SU-DHL-6 (cell line): ENCODE results near the gene TSHR.

ENCODE experiments used
- H2AFZ ChIP-seq: fragments of 200-600 bp; sonication (generic); 2 replicates; pipeline ENCODE4 v1.6.1; 2014; ENCODE audit warnings: low read depth, mild to moderate bottlenecking, moderate library complexity, mixed read lengths, antibody characterized with exemption, low read length; ENCODE audit not compliant: severe bottlenecking
- H3F3A ChIP-seq: fragments of 200-600 bp; shearing (Covaris generic); 2 replicates; pipeline ENCODE4 v1.6.0; 2016; ENCODE audit warnings: antibody characterized with exemption, mild to moderate bottlenecking; ENCODE audit not compliant: insufficient read depth
- H3K27ac ChIP-seq: fragments of 200-600 bp; sonication (generic); 2 replicates; pipeline ENCODE4 v1.5.1; 2016; ENCODE audit warnings: low read depth, mild to moderate bottlenecking, low read length, moderate library complexity, mixed read lengths
- H3K27me3 ChIP-seq: fragments of 200-600 bp; sonication (generic), shearing (Covaris generic); 2 replicates; pipeline ENCODE4 v1.6.0; 2014; ENCODE audit warnings: mild to moderate bottlenecking, low read length
- H3K36me3 ChIP-seq: fragments of 200-600 bp; sonication (generic); 2 replicates; pipeline ENCODE4 v1.6.1; 2014; ENCODE audit warnings: mild to moderate bottlenecking, low read length, mixed read lengths
- H3K4me2 ChIP-seq: fragments of 300-600, 200-600 bp; shearing (Covaris generic), sonication (generic); 2 replicates; pipeline ENCODE4 v1.6.0; 2014; ENCODE audit warnings: low read length, low read depth, mild to moderate bottlenecking; ENCODE audit not compliant: poor library complexity, severe bottlenecking
- H3K4me3 ChIP-seq: fragments of 200-600 bp; sonication (generic); 2 replicates; pipeline ENCODE4 v1.5.1; 2014; ENCODE audit warnings: antibody characterized with exemption, low read length, mild to moderate bottlenecking, mixed read lengths; ENCODE audit not compliant: insufficient read depth, poor library complexity, severe bottlenecking
- H3K79me2 ChIP-seq: fragments of 200-600 bp; sonication (generic); 2 replicates; pipeline ENCODE4 v1.6.1; 2014; ENCODE audit warnings: mild to moderate bottlenecking, low read length, moderate library complexity; ENCODE audit not compliant: insufficient read depth
- H3K9ac ChIP-seq: fragments of 200-600 bp; sonication (generic); 2 replicates; pipeline ENCODE4 v1.7.0; 2014; ENCODE audit warnings: mild to moderate bottlenecking, low read length
- H3K9me2 ChIP-seq: fragments of 200-600 bp; sonication (generic); replicated peaks from 2 replicates; pipeline ENCODE4 v1.6.1; 2014; ENCODE audit warnings: low read length; ENCODE audit not compliant: insufficient read depth
- H3K9me3 ChIP-seq: fragments of 200-600 bp; sonication (generic); 2 replicates; pipeline ENCODE4 v1.6.1; 2014; ENCODE audit warnings: low read length, mixed read lengths; ENCODE audit not compliant: insufficient read depth
- H4K20me1 ChIP-seq: fragments of 200-600 bp; sonication (generic); 2 replicates; pipeline ENCODE4 v1.6.1; 2014; ENCODE audit warnings: low read depth, mild to moderate bottlenecking, antibody characterized with exemption, low read length, moderate library complexity, mixed read lengths
- EZH2phosphoT487 ChIP-seq: fragments of 200-600 bp; sonication (generic), shearing (Covaris generic); conservative IDR thresholded peaks from 2 replicates; pipeline ENCODE4 v1.6.1; 2018; ENCODE audit warnings: mild to moderate bottlenecking, antibody characterized with exemption, low read length, moderate library complexity, mixed read lengths
- TF ChIP-seq, protein P1 (sequence below): fragments of 200-600 bp; sonication (generic); IDR thresholded peaks from one replicate; pipeline ENCODE4 v1.5.1; 2017; ENCODE audit warnings: antibody characterized with exemption, mild to moderate bottlenecking, low read length, moderate library complexity; ENCODE audit not compliant: insufficient read depth, poor library complexity, severe bottlenecking

TSHR gene

GRCh38 chr14:80978403-80978802 is 23.0 kb downstream of the TSHR start:
- Histone ChIP-seq H3K27ac (no peak overlapping the region), H3K9me3 (no peaks in the 10 kb centered on the region), H3K9ac (no peak overlapping the region)

DNA sequence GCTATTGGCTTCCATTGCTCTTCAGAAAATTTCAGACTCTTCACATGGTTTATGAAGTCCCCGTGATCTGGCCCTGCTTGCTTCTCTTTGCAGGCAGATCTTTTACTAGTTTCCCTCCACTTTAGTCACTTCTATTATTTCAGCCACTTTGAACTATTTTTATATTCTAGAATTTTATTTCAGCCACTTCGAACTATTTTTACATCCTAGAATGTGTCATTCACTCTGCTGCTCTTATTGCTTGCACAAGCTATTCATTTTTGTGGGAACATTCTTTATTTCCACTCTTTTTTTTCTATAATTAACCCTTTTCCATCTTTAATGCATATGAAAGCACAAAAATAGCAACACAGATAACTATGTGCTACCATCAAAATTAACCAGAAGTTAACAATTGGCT is 24.5 kb downstream of the TSHR start:
- H2AFZ ChIP-seq = no peak overlapping the region
- TF ChIP-seq EZH2phosphoT487 = no peak
- TF ChIP-seq, protein P1, sequence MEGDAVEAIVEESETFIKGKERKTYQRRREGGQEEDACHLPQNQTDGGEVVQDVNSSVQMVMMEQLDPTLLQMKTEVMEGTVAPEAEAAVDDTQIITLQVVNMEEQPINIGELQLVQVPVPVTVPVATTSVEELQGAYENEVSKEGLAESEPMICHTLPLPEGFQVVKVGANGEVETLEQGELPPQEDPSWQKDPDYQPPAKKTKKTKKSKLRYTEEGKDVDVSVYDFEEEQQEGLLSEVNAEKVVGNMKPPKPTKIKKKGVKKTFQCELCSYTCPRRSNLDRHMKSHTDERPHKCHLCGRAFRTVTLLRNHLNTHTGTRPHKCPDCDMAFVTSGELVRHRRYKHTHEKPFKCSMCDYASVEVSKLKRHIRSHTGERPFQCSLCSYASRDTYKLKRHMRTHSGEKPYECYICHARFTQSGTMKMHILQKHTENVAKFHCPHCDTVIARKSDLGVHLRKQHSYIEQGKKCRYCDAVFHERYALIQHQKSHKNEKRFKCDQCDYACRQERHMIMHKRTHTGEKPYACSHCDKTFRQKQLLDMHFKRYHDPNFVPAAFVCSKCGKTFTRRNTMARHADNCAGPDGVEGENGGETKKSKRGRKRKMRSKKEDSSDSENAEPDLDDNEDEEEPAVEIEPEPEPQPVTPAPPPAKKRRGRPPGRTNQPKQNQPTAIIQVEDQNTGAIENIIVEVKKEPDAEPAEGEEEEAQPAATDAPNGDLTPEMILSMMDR = no peak
- H3K27ac ChIP-seq = no peak overlapping the region
- no peaks in the 10 kb centered on the region for H3K27me3 ChIP-seq
- no peaks in the 10 kb centered on the region for H3F3A ChIP-seq
- no peaks in the 10 kb centered on the region for H3K9me2 ChIP-seq
- no peak overlapping the region for H3K9ac ChIP-seq
- H3K9me3 ChIP-seq = no peaks in the 10 kb centered on the region
- no peaks in the 10 kb centered on the region for H3K36me3 ChIP-seq
- no peaks in the 10 kb centered on the region for H3K79me2 ChIP-seq
- H3K4me2 ChIP-seq = no peak overlapping the region
- H4K20me1 ChIP-seq = no peaks in the 10 kb centered on the region
- no peak overlapping the region for H3K4me3 ChIP-seq

More at GRCh38 chr14:80978403-80978802, 23.0 kb downstream of the TSHR start:
- Histone ChIP-seq H3F3A (no peaks in the 10 kb centered on the region), H2AFZ (no peak overlapping the region), H3K9me2 (no peaks in the 10 kb centered on the region), H3K79me2 (no peaks in the 10 kb centered on the region), H4K20me1 (no peaks in the 10 kb centered on the region), H3K4me3 (no peak overlapping the region), H3K36me3 (no peaks in the 10 kb centered on the region), H3K27me3 (no peaks in the 10 kb centered on the region), H3K4me2 (no peak overlapping the region)
- no peak for TF ChIP-seq EZH2phosphoT487
- TF ChIP-seq, protein P1 = no peak

DNA sequence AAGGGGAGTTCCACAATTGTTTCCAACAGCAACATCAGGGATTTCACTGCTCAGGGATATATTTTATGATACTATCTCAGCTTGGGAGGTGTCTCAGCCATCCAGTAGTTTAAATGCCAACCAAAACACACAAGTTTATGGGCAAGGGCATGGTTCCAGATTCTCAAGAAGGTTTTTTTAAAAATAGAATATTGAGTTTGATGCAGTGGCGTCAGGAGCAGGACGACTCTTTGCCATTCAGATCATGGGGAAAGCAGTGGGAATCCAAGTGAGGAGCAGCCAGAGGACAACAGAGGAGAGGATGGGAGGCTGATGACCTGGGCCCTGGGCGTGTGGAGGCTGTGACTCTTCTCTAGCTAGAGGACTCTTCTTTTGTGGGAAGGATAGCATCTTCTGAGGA is 25.7 kb downstream of the TSHR start:
- H3K27ac ChIP-seq = no peak overlapping the region
- no peaks in the 10 kb centered on the region for H3F3A ChIP-seq
- H2AFZ ChIP-seq = no peak overlapping the region
- no peaks in the 10 kb centered on the region for H3K36me3 ChIP-seq
- H3K4me2 ChIP-seq = no peak overlapping the region
- H3K9ac ChIP-seq = no peak overlapping the region
- H3K9me2 ChIP-seq = no peaks in the 10 kb centered on the region
- no peak for TF ChIP-seq EZH2phosphoT487
- TF ChIP-seq, protein P1 = no peak
- no peaks in the 10 kb centered on the region for H3K9me3 ChIP-seq
- H3K4me3 ChIP-seq = no peak overlapping the region
- H3K79me2 ChIP-seq = no peaks in the 10 kb centered on the region
- no peaks in the 10 kb centered on the region for H4K20me1 ChIP-seq
- H3K27me3 ChIP-seq = no peaks in the 10 kb centered on the region

- no peaks in the 10 kb centered on the region for H4K20me1 ChIP-seq
- H3F3A ChIP-seq = no peaks in the 10 kb centered on the region
- no peak overlapping the region for H3K27ac ChIP-seq
- no peak overlapping the region for H3K4me2 ChIP-seq
- no peak overlapping the region for H2AFZ ChIP-seq
- no peak for TF ChIP-seq EZH2phosphoT487
- TF ChIP-seq, protein P1 = no peak
- no peak overlapping the region for H3K9ac ChIP-seq
- H3K9me3 ChIP-seq = no peaks in the 10 kb centered on the region
- no peaks in the 10 kb centered on the region for H3K36me3 ChIP-seq
- no peaks in the 10 kb centered on the region for H3K27me3 ChIP-seq
- no peak overlapping the region for H3K4me3 ChIP-seq
- no peaks in the 10 kb centered on the region for H3K9me2 ChIP-seq
- no peaks in the 10 kb centered on the region for H3K79me2 ChIP-seq
Observed at GRCh38 chr14:80981673-80982072, 26.3 kb downstream of the TSHR start.
